RWPE1 (cell line): Measurements from ENCODE around the gene CTBP2.

Experiments used
- CTCF ChIA-PET: fragments of 350-600 bp; sonication (Branson Sonifier 250); formaldehyde crosslinking; extraction: SDS; loops from one replicate; lab custom pipeline; 2021; lab: Yijun Ruan, JAX
- POLR2A ChIA-PET: fragments of 400-600 bp; formaldehyde crosslinking; extraction: SDS; loops from one replicate; lab custom pipeline; 2020; ENCODE audit warnings: antibody characterized with exemption; ENCODE audit not compliant: low non-redundant PET; lab: Yijun Ruan, JAX
- DNase-seq: peaks from one replicate; pipeline ENCODE4 v3.0.0; 2012; ENCODE audit warnings: low spot score
- H3K27ac ChIP-seq: fragments of 450-650 bp; 2 replicates; pipeline ENCODE4 v1.5.1; 2017
- TF ChIP-seq, protein P1 (sequence below): fragments of 450-650 bp; conservative IDR thresholded peaks from 2 replicates; pipeline ENCODE4 v1.5.1; 2017; ENCODE audit warnings: low read depth, mild to moderate bottlenecking

CTBP2 gene

DNA sequence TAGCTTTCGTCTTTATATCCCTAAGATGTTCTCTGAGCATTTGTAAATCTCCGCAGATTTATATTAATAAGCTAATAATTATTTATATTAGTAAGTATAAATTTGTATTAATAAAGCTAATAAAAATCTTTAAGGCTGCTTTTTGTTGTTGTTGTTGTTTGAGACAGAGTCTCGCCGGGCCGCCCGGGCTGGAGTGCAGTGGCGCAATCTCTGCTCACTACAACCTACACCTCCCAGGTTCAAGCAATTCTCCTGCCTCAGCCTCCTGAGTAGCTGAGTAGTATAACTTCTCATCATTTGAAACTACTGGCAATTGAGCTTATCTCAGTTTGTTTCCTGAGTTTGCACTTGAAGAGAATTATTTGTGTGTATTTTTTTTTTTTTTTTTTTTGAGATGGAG lies 223.6 kb downstream of the CTBP2 start:
- no peak overlapping the region for H3K27ac ChIP-seq
- ChIA-PET CTCF (interaction anchor here (0.7 kb wide), 1 partner anchor 451 kb away, joined by 3 read pairs; no protein-coding TSS in a partner anchor), POLR2A (no interaction called here)
- TF ChIP-seq, protein P1, sequence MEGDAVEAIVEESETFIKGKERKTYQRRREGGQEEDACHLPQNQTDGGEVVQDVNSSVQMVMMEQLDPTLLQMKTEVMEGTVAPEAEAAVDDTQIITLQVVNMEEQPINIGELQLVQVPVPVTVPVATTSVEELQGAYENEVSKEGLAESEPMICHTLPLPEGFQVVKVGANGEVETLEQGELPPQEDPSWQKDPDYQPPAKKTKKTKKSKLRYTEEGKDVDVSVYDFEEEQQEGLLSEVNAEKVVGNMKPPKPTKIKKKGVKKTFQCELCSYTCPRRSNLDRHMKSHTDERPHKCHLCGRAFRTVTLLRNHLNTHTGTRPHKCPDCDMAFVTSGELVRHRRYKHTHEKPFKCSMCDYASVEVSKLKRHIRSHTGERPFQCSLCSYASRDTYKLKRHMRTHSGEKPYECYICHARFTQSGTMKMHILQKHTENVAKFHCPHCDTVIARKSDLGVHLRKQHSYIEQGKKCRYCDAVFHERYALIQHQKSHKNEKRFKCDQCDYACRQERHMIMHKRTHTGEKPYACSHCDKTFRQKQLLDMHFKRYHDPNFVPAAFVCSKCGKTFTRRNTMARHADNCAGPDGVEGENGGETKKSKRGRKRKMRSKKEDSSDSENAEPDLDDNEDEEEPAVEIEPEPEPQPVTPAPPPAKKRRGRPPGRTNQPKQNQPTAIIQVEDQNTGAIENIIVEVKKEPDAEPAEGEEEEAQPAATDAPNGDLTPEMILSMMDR = no peak
- no peak for DNase-seq

DNA sequence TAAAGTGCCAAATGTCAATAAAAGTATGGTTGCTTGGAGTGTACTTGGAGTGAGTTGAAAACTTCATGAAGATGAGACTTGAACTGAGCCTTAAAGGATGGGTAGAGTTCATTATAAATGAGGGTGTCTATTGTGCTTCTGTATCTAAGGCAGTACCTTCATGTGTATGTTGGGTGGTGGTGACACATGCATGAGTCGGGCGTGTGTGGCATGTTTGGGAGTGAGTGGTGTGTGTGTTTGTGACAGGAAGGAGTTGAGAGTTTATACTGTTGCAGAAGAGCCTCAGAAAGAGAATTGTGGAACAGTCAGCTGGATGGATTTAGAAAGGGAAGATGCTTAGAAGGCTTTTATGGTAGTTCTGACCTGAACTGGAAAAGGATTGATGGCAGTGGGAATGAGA lies 224.4 kb downstream of the CTBP2 start:
- TF ChIP-seq, protein P1 = no peak
- no peak overlapping the region for H3K27ac ChIP-seq
- DNase-seq = no peak
- CTCF ChIA-PET = no interaction called here
- POLR2A ChIA-PET = no interaction called here
